ENCODE measurements around the gene RBM44.

The RBM44 gene

GRCh38 chr2:237860273-237860935, 61.8 kb downstream of the RBM44 start:
- Histone ChIP-seq H3K27ac (no peak overlapping the region), H3K36me3 (replicated peaks) (no peaks in the 10 kb centered on the region), H3K27me3 (replicated peaks) (peaks cover 15% of the 10 kb centered on the region), H3K4me3 (ENCODE audit: low read depth, low read length) (peak overlapping the region; percentile 44)
- no peak for DNase-seq
- no peak for TF ChIP-seq CTCF (IDR thresholded peaks at IDR 0.05; ENCODE audit: low read depth, low read length, missing control alignments)
- in situ Hi-C loops (cut with HindIII; ENCODE audit: low pct_ligation_motif_present, low sequenced_read_pairs) = no loop called here

- no peak overlapping the region for H3K27ac ChIP-seq
- TF ChIP-seq CTCF (IDR thresholded peaks at IDR 0.05; ENCODE audit: low read depth, low read length, missing control alignments) = no peak
- H3K4me3 ChIP-seq (ENCODE audit: low read depth, low read length) = no peak overlapping the region
- in situ Hi-C loops (cut with HindIII; ENCODE audit: low pct_ligation_motif_present, low sequenced_read_pairs) = no loop called here
- no peaks in the 10 kb centered on the region for H3K36me3 ChIP-seq (replicated peaks)
- DNase-seq = no peak
- peaks cover 9% of the 10 kb centered on the region for H3K27me3 ChIP-seq (replicated peaks)
Observed at GRCh38 chr2:237861875-237862527, 63.4 kb downstream of the RBM44 start.

- no peak overlapping the region for H3K27ac ChIP-seq
- peaks cover 8% of the 10 kb centered on the region for H3K27me3 ChIP-seq (replicated peaks)
- no peak for DNase-seq
- H3K36me3 ChIP-seq (replicated peaks) = no peaks in the 10 kb centered on the region
- no peak for TF ChIP-seq CTCF (IDR thresholded peaks at IDR 0.05; ENCODE audit: low read depth, low read length, missing control alignments)
- no peak overlapping the region for H3K4me3 ChIP-seq (ENCODE audit: low read depth, low read length)
- in situ Hi-C loops (cut with HindIII; ENCODE audit: low pct_ligation_motif_present, low sequenced_read_pairs) = no loop called here
Observed at GRCh38 chr2:237862528-237862895, 63.9 kb downstream of the RBM44 start.

- Histone ChIP-seq H3K27ac (no peak overlapping the region), H3K27me3 (replicated peaks) (peaks cover 8% of the 10 kb centered on the region), H3K36me3 (replicated peaks) (no peaks in the 10 kb centered on the region), H3K4me3 (ENCODE audit: low read depth, low read length) (no peak overlapping the region)
- TF ChIP-seq CTCF (IDR thresholded peaks at IDR 0.05; ENCODE audit: low read depth, low read length, missing control alignments) = no peak
- in situ Hi-C loops (cut with HindIII; ENCODE audit: low pct_ligation_motif_present, low sequenced_read_pairs) = no loop called here
- no peak for DNase-seq
Observed at GRCh38 chr2:237863102-237863511, 64.5 kb downstream of the RBM44 start.

- in situ Hi-C loops (cut with HindIII; ENCODE audit: low pct_ligation_motif_present, low sequenced_read_pairs) = no loop called here
- no peak overlapping the region for H3K4me3 ChIP-seq (ENCODE audit: low read depth, low read length)
- peaks cover 7% of the 10 kb centered on the region for H3K27me3 ChIP-seq (replicated peaks)
- DNase-seq = no peak
- no peak for TF ChIP-seq CTCF (IDR thresholded peaks at IDR 0.05; ENCODE audit: low read depth, low read length, missing control alignments)
- no peak overlapping the region for H3K27ac ChIP-seq
- no peaks in the 10 kb centered on the region for H3K36me3 ChIP-seq (replicated peaks)
Observed at GRCh38 chr2:237863689-237864443, 65.3 kb downstream of the RBM44 start.
